Prostate gland (tissue), 2 donors: ENCODE results near the gene AMBP.

ENCODE experiments used
- CTCF ChIP-seq, 4 experiments: fragments of 200-600 bp in 2 of 4; fragments of 450-650 bp in 2 of 4; sonication (generic) in 2 of 4; IDR thresholded peaks; 1 replicate in 3 of 4; 2 replicates in 1 of 4; pipeline ENCODE4 v1.5.1; 2016 to 2019; ENCODE audit warnings: antibody characterized with exemption in 4 of 4, mild to moderate bottlenecking in 2 of 4, moderate library complexity in 2 of 4
- POLR2A ChIP-seq: fragments of 450-650 bp; IDR thresholded peaks from one replicate; pipeline ENCODE4 v1.6.1; 2016; ENCODE audit warnings: antibody characterized with exemption, mild to moderate bottlenecking
- POLR2AphosphoS5 ChIP-seq: sonication (generic); formaldehyde crosslinking; IDR thresholded peaks from one replicate; pipeline ENCODE4 v1.6.1; 2017; ENCODE audit warnings: antibody characterized with exemption

- no peak for TF ChIP-seq CTCF (IDR thresholded peaks at IDR 0.05)
- no peak for TF ChIP-seq POLR2A
- TF ChIP-seq POLR2AphosphoS5 = no peak
These were observed 8.5 kb upstream of the AMBP start for GRCh38 chr9:114086607-114087006.
